Measurements from ENCODE around the gene CDH4. TPM values are rescaled to one million over a fixed set of nuclear protein-coding genes. Genes with fewer than 3 reads are reported as not detected.

CDH4 gene
- polyA plus RNA-seq, 1 experiment, result 1.5 TPM

GRCh38 chr20:61328911-61329558, 77.0 kb downstream of the CDH4 start:
- Histone ChIP-seq H3K4me3 (ENCODE audit: low read depth, low read length) (no peak overlapping the region), H3K36me3 (ENCODE audit: control insufficient read depth, insufficient read depth, low read length) (no peaks in the 10 kb centered on the region), H3K27me3 (ENCODE audit: control insufficient read depth, insufficient read depth, low read length) (no peaks in the 10 kb centered on the region)
- DNase-seq (ENCODE audit: low read depth), result no peak
- ChIA-PET POLR2A (no interaction called here), CTCF (interaction anchor here (1.0 kb wide), 1 partner anchor 21 kb away, joined by 3 read pairs; no protein-coding TSS in a partner anchor)
- TF ChIP-seq CTCF (IDR thresholded peaks at IDR 0.05; ENCODE audit: insufficient read depth, low read depth, low read length), result no peak

- no peaks in the 10 kb centered on the region for H3K36me3 ChIP-seq (ENCODE audit: control insufficient read depth, insufficient read depth, low read length)
- H3K27me3 ChIP-seq (ENCODE audit: control insufficient read depth, insufficient read depth, low read length), result no peaks in the 10 kb centered on the region
- no peak for TF ChIP-seq CTCF (IDR thresholded peaks at IDR 0.05; ENCODE audit: insufficient read depth, low read depth, low read length)
- H3K4me3 ChIP-seq (ENCODE audit: low read depth, low read length), result no peak overlapping the region
- no peak for DNase-seq (ENCODE audit: low read depth)
- CTCF ChIA-PET, result no interaction called here
- POLR2A ChIA-PET, result no interaction called here
Measured at GRCh38 chr20:61330441-61330840, 78.4 kb downstream of the CDH4 start.

GRCh38 chr20:61331543-61331942, 79.5 kb downstream of the CDH4 start:
- ChIA-PET CTCF (no interaction called here), POLR2A (no interaction called here)
- Histone ChIP-seq H3K27me3 (ENCODE audit: control insufficient read depth, insufficient read depth, low read length) (no peaks in the 10 kb centered on the region), H3K4me3 (ENCODE audit: low read depth, low read length) (no peak overlapping the region), H3K36me3 (ENCODE audit: control insufficient read depth, insufficient read depth, low read length) (no peaks in the 10 kb centered on the region)
- no peak for DNase-seq (ENCODE audit: low read depth)
- TF ChIP-seq CTCF (IDR thresholded peaks at IDR 0.05; ENCODE audit: insufficient read depth, low read depth, low read length), result no peak

- POLR2A ChIA-PET, result no interaction called here
- no peak for TF ChIP-seq CTCF (IDR thresholded peaks at IDR 0.05; ENCODE audit: insufficient read depth, low read depth, low read length)
- H3K4me3 ChIP-seq (ENCODE audit: low read depth, low read length), result no peak overlapping the region
- DNase-seq (ENCODE audit: low read depth), result no peak
- H3K36me3 ChIP-seq (ENCODE audit: control insufficient read depth, insufficient read depth, low read length), result no peaks in the 10 kb centered on the region
- no peaks in the 10 kb centered on the region for H3K27me3 ChIP-seq (ENCODE audit: control insufficient read depth, insufficient read depth, low read length)
- CTCF ChIA-PET, result no interaction called here
Measured at GRCh38 chr20:61332016-61332975, 80.2 kb downstream of the CDH4 start.

- Histone ChIP-seq H3K27me3 (ENCODE audit: control insufficient read depth, insufficient read depth, low read length) (no peaks in the 10 kb centered on the region), H3K4me3 (ENCODE audit: low read depth, low read length) (no peak overlapping the region), H3K36me3 (ENCODE audit: control insufficient read depth, insufficient read depth, low read length) (no peaks in the 10 kb centered on the region)
- TF ChIP-seq CTCF (IDR thresholded peaks at IDR 0.05; ENCODE audit: insufficient read depth, low read depth, low read length), result no peak
- CTCF ChIA-PET, result interaction anchor here (0.7 kb wide), 1 partner anchor 11 kb away, joined by 3 read pairs; no protein-coding TSS in a partner anchor
- no peak for DNase-seq (ENCODE audit: low read depth)
- POLR2A ChIA-PET, result no interaction called here
Measured at GRCh38 chr20:61333484-61334108, 81.5 kb downstream of the CDH4 start.

All from BJ (cell line).